Gastroesophageal sphincter (tissue), 4 donors: ENCODE measurements around the gene NDUFA9. TPM values are rescaled to one million over a fixed set of nuclear protein-coding genes. Genes with fewer than 3 reads are reported as not detected.

Source experiments
- ATAC-seq: fragments of 150-250 bp; one replicate; pipeline ENCODE4 v1.9.1; 2016; ENCODE audit warnings: mild to moderate bottlenecking, moderate library complexity
- H3K27ac ChIP-seq, 4 donors: fragments of 200-600 bp; sonication (generic) in 3 of 4; 1 replicate in 3 of 4; 2 replicates in 1 of 4; pipeline ENCODE4 v1.5.1; 2016 to 2019
- H3K27me3 ChIP-seq: fragments of 200-600 bp; sonication (generic); one replicate; pipeline ENCODE4 v1.5.1; 2019
- H3K36me3 ChIP-seq, 2 donors: fragments of 200-600 bp; sonication (generic); one replicate each; pipeline ENCODE4 v1.5.1; 2019; ENCODE audit warnings: control low read depth in 1 of 2
- H3K4me1 ChIP-seq, 3 donors: fragments of 200-600 bp; sonication (generic); 1 replicate in 2 of 3; 2 replicates in 1 of 3; pipeline ENCODE4 v1.5.1; 2016 to 2019; ENCODE audit warnings: control low read depth in 2 of 3
- H3K4me3 ChIP-seq, 2 donors: fragments of 200-600 bp; sonication (generic); one replicate each; pipeline ENCODE4 v1.5.1; 2019; ENCODE audit warnings: mild to moderate bottlenecking in 1 of 2, moderate library complexity in 1 of 2
- H3K9me3 ChIP-seq, 3 donors: fragments of 200-600 bp; sonication (generic); one replicate each; pipeline ENCODE4 v1.5.1; 2017 to 2019; ENCODE audit warnings: control low read depth in 2 of 3
- EP300 ChIP-seq: sonication (generic); formaldehyde crosslinking; IDR thresholded peaks from one replicate; pipeline ENCODE4 v1.6.1; 2017; ENCODE audit warnings: antibody characterized with exemption, mild to moderate bottlenecking
- POLR2A ChIP-seq, 2 donors: fragments of 450-650 bp; IDR thresholded peaks; one replicate each; pipeline ENCODE4 v1.6.1; 2017; ENCODE audit warnings: antibody characterized with exemption in 2 of 2, mild to moderate bottlenecking in 2 of 2, moderate library complexity in 1 of 2
- POLR2AphosphoS5 ChIP-seq: sonication (generic); formaldehyde crosslinking; IDR thresholded peaks from one replicate; pipeline ENCODE4 v1.6.1; 2017; ENCODE audit warnings: antibody characterized with exemption
- WGBS, 2 donors: methylation state at CpG; one replicate each; pipeline ENCODE4 v1.1.5; 2018; ENCODE audit warnings: low coverage in 1 of 2; 5-methylcytosine and 5-hydroxymethylcytosine counted together
- total RNA-seq, 4 donors: library from RNA; depleted of rRNA; stranded (reverse); fragments of >200 nt; gene quantifications; one replicate each; pipeline ENCODE4 v1.1.0, GENCODE V29; 2016
- TF ChIP-seq, protein P1 (sequence below), 4 experiments: fragments of 200-600 bp in 2 of 4; fragments of 450-650 bp in 2 of 4; sonication (generic) in 1 of 4; IDR thresholded peaks; one replicate each; pipeline ENCODE4 v1.5.1; 2017 to 2019; ENCODE audit warnings: antibody characterized with exemption in 4 of 4, mild to moderate bottlenecking in 2 of 4, moderate library complexity in 2 of 4

Gene NDUFA9
- total RNA-seq, 4 donors from 2014 or later = 33.3 to 65.8 (median 43.8) TPM

DNA sequence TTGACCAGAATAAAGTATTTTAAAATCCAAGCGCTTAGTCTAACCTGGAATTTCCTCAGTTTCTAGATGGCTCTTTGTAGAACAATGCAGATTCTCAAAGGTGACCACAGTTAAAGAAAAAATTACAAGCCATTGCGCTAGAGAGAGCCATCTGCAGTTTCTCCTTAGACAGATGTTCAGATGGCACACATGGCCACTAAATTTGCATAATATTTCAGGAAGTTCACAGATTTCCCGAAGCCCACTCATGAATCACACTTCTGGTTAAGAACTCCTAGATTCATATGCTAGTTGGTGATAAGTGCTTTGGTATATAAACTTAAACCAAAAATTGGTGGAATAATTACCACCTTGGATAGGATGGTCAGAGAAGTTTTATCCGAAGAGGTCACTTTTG lies 812 bp upstream of the NDUFA9 start:
- peak overlapping the region; percentile 58 to 100 for H3K4me3 ChIP-seq
- H3K27me3 ChIP-seq = no peaks in the 10 kb centered on the region
- ATAC-seq = peak; percentile 20
- H3K27ac ChIP-seq = peak overlapping the region; percentile 86 to 92 (median 86)
- H3K9me3 ChIP-seq = no peaks in the 10 kb centered on the region
- no peaks in the 10 kb centered on the region for H3K36me3 ChIP-seq
- WGBS, 2 donors = 28 to 35% methylated on average over 4 of the region's 4 CpGs
- peaks cover 10 to 45% (median 14%) of the 10 kb centered on the region in 3 donors for H3K4me1 ChIP-seq
- TF ChIP-seq, protein P1, sequence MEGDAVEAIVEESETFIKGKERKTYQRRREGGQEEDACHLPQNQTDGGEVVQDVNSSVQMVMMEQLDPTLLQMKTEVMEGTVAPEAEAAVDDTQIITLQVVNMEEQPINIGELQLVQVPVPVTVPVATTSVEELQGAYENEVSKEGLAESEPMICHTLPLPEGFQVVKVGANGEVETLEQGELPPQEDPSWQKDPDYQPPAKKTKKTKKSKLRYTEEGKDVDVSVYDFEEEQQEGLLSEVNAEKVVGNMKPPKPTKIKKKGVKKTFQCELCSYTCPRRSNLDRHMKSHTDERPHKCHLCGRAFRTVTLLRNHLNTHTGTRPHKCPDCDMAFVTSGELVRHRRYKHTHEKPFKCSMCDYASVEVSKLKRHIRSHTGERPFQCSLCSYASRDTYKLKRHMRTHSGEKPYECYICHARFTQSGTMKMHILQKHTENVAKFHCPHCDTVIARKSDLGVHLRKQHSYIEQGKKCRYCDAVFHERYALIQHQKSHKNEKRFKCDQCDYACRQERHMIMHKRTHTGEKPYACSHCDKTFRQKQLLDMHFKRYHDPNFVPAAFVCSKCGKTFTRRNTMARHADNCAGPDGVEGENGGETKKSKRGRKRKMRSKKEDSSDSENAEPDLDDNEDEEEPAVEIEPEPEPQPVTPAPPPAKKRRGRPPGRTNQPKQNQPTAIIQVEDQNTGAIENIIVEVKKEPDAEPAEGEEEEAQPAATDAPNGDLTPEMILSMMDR (IDR thresholded peaks at IDR 0.05) = no peak
- no peak for TF ChIP-seq POLR2A (IDR thresholded peaks at IDR 0.05)
- no peak for TF ChIP-seq EP300
- no peak for TF ChIP-seq POLR2AphosphoS5

DNA sequence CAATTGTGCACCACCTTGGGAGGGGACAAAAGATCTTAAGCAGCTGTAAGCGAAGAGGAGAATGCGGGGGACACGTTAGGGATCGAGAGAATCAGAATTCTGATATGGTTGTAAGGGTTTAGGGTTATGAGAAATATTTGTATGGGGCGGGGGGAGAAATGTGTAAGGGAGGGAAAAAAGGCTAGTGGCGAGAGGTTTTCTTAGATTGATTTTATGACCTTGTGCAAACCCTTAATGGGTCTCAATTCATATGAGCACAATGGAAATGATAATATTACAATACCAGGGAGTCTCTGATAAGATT lies 396 bp downstream of the NDUFA9 start:
- peaks cover 10 to 52% (median 14%) of the 10 kb centered on the region in 3 donors for H3K4me1 ChIP-seq
- TF ChIP-seq, protein P1 (IDR thresholded peaks at IDR 0.05) = no peak
- TF ChIP-seq EP300 (no peak), POLR2A (IDR thresholded peaks at IDR 0.05) (no peak), POLR2AphosphoS5 (no peak)
- H3K27me3 ChIP-seq = no peaks in the 10 kb centered on the region
- H3K9me3 ChIP-seq = no peaks in the 10 kb centered on the region
- H3K36me3 ChIP-seq = peaks cover 0 to 4% of the 10 kb centered on the region in 2 donors
- H3K27ac ChIP-seq = peak overlapping the region; percentile 86 to 92 (median 86)
- peak overlapping the region; percentile 58 to 100 for H3K4me3 ChIP-seq
- ATAC-seq = no peak
- WGBS, 2 donors = 0% methylated on average over 3 to 6 of the region's 6 CpGs

DNA sequence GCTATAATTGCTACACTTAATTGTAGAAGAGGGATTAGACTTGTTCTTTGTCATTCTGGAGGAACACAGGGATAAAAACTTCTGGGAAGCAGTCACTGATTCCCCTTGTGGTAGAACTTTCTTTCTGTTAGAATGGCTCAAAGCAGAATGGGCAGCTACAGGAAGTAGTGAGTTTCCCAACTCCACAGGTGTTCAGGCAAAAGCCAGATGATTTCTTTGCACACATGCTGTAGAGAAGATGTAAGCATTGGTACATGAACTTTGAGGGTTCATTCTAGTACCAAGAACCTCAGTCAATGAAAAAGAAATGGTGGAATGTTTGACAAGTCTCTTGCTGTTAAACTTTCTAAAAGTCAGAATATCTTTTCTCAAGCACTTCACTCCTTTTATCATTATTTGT lies 4.3 kb downstream of the NDUFA9 start:
- Histone ChIP-seq H3K4me1 (peaks cover 10 to 45% (median 10%) of the 10 kb centered on the region in 3 donors), H3K27ac (no peak overlapping the region), H3K4me3 (no peak overlapping the region), H3K36me3 (peaks cover 9 to 43% of the 10 kb centered on the region in 2 donors), H3K9me3 (no peaks in the 10 kb centered on the region), H3K27me3 (no peaks in the 10 kb centered on the region)
- no peak for ATAC-seq
- TF ChIP-seq, protein P1 (IDR thresholded peaks at IDR 0.05) = no peak
- TF ChIP-seq POLR2A (IDR thresholded peaks at IDR 0.05) (no peak), EP300 (no peak), POLR2AphosphoS5 (no peak)

- peaks cover 10 to 43% (median 10%) of the 10 kb centered on the region in 3 donors for H3K4me1 ChIP-seq
- ATAC-seq = no peak
- H3K4me3 ChIP-seq = no peak overlapping the region
- no peak overlapping the region for H3K27ac ChIP-seq
- peaks cover 9 to 48% of the 10 kb centered on the region in 2 donors for H3K36me3 ChIP-seq
- TF ChIP-seq EP300 (no peak), POLR2AphosphoS5 (no peak), POLR2A (IDR thresholded peaks at IDR 0.05) (no peak)
- TF ChIP-seq, protein P1 (IDR thresholded peaks at IDR 0.05) = no peak
- no peaks in the 10 kb centered on the region for H3K27me3 ChIP-seq
- H3K9me3 ChIP-seq = no peaks in the 10 kb centered on the region
- WGBS, 2 donors = 53 to 68% methylated on average over 2 of the region's 2 CpGs
Observed at GRCh38 chr12:4653691-4654090, 4.8 kb downstream of the NDUFA9 start.

DNA sequence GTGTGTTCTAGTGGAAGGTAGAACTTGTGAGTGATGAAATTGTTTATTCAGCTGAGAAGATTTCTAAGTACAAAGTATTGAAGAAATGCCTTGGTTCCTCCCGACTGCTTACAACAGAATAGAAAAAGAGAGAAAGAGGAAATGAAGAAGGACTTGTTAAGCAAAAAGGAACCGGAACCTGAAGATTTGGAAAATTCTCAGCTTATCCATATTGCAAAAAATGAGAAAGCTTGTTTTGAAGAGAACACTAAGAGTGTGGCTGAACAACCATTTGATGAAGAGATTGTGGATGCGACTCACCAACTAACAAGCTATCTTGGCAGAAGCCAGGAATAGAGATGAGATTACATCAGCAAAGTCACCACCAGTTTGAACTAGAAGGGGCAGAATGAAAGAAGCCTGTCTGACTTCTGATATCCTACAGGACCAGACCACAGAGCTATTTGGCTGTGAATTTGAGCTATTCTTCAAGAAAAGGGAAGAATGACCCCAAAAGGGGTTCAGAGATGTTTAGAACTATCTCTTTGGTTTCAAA lies 15.1 kb downstream of the NDUFA9 start:
- 57 to 70% methylated on average over 3 of the region's 3 CpGs for WGBS, 2 donors

More for the DNA sequence above, 15.1 kb downstream of the NDUFA9 start:
- ATAC-seq = no peak
- TF ChIP-seq POLR2A (IDR thresholded peaks at IDR 0.05) = no peak
- no peak for TF ChIP-seq EP300
- TF ChIP-seq, protein P1 (IDR thresholded peaks at IDR 0.05) = no peak
- TF ChIP-seq POLR2AphosphoS5 = no peak
- Histone ChIP-seq H3K9me3 (no peaks in the 10 kb centered on the region), H3K36me3 (peaks cover 19 to 100% of the 10 kb centered on the region in 2 donors), H3K4me3 (no peak overlapping the region), H3K4me1 (no peaks in the 10 kb centered on the region), H3K27me3 (no peaks in the 10 kb centered on the region), H3K27ac (no peak overlapping the region)
